HuH-7 (cell line): ENCODE results near the gene NXPE2.
A peak's percentile ranks its signal among the peaks of the same experiment; 100 is the strongest.
"Not testable (repeated sequence)": the region's sequence is repeated elsewhere in the genome, so short reads cannot be mapped to it uniquely, and the experiment has no call there.

Experiments used
- DNase-seq: peaks from one replicate; pipeline ENCODE4 v3.0.0; 2011; ENCODE audit warnings: low spot score

Gene NXPE2

DNA sequence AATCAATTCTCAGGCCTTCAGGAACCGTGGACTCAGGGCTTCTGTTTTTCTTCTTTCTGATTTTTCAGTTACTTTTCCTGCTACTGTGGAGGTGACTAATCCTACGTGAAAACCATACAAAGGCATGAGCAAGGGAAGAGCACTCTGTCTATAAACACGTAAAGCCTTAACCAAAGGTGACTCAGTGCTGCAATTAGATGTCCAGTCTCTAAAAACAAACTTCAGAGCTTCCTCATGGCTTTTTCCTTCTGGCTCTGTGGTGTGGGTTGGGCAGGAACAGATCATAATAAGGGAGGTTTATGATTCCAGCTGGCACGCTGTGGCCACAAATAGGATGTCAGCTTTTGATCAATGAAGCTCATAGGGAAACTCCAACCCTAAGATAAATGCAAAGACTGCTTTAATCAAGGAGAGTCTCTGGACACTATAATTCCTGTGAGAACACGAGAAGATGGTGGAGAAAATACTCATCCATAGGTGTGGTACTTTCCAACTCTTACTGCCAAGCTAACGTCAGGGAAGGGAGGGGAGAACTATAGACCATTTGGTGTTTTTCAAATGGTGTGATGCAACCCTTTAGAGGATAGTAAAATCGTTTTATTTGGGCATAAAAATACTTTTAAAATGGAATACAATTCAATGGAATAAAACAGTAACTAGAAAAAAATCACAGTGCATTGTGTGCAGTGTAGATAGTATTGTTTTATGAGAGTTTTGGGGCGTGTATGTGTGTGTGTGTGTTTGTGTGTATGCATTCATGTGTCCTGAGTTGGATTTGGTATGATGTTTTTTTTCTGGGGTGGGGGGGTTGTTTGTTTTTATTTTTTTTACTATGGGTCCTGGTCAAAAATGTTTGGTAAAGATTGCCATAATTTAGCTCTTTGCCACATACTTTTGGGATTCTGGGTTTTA, at the start of gene NXPE2:
Gene NXPE2 (plus strand): TSS at position 403 of the 912 bp plus-strand sequence. CDS start 49 bp downstream, at position 452.
- no peak for DNase-seq

DNA sequence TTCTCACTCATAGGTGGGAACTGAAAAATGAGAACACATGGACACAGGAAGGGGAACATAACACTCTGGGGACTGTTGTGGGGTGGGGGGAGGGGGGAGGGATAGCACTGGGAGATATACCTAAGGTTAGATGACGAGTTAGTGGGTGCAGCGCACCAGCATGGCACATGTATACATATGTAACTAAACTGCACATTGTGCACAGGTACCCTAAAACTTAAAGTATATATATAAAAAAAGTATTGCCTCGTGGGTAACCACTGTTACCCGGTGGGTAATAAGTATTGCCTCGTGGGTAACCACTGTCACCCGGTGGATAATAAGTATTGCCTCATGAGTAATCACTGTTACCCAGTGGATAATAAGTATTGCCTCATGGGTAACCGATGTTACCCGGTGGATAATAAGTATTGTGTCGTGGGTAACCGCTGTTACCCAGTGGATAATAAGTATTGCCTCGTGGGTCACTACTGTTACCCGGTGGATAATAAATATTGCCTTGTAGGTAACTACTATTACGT, 46.8 kb upstream of the NXPE2 start:
- DNase-seq: not testable (repeated sequence)

DNA sequence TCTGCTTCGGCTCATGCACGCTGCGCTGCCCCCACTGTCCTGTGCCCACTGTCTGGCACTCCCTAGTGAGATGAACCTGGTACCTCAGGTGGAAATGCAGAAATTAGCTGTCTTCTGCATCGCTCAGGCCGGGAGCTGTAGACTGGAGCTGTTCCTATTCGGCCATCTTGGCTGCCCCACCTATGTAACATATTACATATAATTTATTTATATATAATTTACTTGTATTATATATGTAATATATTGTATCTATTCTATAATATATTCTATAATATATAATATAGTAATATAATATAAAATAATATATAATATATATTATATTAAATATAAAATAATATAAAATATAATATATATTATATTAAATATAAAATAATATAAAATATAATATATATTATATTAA, 38.9 kb upstream of the NXPE2 start:
- DNase-seq: not testable (repeated sequence)

DNA sequence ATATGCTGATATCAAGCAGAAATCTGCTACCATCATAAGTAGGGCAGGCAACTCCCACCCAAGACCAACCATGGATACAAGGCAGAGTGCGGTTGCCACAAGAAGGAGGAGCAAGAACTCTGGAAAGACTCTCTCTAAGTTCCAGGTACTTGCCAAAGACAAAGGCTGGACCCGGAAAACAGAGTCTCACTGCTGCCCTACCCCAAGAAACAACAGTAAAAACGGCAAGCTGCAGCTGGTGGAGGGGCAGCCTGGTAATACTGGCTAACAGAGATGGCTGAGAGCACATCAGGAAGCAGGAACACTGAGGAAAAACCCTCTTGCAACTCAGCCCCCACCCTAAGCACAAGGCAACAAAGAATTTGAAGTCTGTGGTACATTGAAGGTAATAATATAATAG, 27.7 kb upstream of the NXPE2 start:
- DNase-seq: no peak

DNA sequence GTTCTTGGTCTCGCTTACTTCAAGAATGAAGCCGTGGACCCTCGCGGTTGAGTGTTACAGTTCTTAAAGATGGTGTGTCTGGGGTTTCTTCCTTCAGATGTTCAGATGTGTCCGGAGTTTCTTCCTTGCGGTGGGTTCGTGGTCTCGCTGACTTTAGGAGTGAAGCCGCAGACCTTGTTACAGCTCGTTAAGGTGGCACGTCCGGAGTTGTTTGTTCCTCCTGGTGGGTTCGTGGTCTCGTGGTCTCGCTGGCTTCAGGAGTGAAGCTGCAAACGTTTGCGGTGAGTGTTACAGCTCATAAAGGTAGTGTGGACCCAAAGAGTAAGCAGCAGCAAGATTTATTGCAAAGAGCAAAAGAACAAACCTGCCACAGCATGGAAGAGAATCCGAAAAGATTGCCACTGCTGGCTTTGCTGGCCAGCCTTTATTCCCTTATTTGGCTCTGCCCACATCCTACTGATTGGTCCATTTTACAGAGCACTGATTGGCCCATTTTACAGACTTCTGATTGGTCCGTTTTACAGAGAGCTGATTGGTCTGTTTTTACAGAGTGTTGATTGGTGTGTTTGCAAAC, 27.1 kb upstream of the NXPE2 start:
- no peak for DNase-seq

DNA sequence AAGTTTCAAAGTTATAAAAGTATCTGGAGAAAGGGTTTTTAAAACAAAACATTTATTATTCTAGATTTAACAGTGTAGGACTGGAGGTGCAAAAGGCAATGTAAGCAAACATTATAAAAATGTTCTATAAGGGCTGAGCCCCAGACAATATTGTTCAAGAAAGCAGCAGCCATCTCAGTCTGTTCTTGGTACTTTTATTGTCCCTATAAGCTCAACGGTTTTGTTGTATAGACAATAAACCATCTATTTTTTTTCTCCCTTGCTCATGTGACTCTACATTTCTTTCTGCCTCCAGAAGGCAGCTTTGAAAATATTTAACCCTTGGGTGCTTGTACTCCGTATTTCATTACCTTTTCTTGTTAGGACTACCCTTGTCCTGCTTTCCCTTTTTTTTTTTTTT, 25.2 kb upstream of the NXPE2 start:
- DNase-seq: no peak

DNA sequence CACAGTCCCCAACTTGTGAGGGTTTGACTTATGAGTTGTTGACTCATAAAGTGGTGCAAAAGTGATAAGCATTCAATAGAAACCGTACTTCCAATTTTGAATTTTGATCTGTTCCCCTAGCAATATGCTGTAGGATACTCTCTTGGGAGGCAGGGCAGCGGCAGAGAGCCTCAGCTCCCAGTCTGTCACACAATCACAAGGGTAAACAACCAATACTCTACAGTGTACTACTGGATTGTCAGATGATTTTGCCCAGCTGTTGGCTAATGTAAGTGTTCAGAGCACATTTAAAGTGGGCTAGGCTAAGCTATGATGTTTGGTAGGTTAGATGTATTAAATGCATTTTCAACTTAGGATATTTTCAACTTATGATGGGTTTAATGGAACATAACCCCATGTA, 13.7 kb upstream of the NXPE2 start:
- no peak for DNase-seq

DNA sequence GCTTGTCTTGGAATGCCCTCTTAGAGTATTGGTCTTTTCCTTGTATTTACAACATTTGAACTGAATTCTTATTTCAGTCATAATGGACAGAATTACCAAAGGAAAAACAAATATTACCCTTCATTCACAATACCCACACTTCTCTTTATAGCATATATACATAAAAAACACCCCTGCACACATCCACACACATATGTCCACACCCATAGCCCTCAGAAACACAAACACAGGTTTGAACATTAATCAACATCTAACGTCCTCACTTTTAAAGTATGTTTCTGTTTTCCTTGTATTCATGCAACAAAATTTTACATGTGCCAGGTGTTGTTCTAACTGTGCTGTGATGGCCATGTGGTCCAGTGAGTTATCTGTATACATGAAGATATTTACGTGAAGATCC, 11.6 kb upstream of the NXPE2 start:
- DNase-seq: no peak

DNA sequence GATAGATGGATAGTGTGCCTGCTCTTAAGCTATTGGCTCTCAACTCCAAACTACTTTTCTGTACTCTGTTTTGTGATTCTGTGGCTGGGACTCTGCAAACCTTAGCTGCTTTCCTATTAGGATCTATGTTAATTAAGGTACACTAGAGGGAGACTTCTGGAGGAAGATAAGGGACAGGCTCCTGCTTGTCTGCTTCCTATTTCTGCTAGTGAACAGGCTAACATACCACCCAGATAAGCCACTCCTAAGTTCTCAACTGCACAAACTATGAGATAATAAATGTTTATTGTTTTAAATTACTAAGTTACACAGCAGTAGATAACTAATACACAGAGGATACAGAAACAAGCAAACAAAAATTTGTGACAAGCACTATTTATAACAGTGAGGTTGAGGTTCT, 10.2 kb upstream of the NXPE2 start:
- no peak for DNase-seq

DNA sequence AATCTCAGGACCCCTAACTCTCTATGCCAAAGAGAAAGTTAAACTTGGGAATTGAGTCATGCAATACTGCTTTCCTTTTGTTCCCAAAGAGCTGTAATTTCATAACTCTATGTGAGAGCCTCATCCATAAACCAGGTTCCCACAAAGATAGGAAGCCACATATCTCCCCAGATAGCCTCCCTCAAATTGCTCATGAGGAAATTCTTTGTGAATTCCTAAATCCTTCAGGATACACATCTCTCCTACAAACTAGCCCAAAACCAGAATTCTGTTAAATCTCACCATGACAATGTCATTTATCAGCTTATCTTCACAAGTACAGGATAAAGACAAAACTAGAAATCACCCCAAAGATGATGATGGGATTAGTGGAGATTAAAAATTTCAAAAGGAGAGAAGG, 4.7 kb upstream of the NXPE2 start:
- no peak for DNase-seq

DNA sequence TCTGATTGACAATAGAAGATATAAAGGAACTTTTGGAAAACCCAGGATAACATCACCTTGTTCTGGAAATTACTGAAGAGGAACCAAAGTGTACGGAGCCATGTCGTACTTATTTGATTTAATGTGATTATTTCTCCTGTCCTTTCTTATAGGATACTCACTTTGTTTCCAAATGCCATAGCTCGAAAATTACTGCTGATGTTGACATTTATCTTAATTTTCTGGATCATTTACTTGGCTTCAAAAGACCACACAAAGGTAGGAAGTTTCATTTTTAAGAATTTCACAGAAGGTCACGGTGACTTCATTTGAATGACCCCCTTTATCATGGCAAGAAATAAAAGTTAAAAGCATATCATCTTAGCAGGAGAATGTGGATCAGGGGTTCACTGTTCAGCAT, 1.2 kb downstream of the NXPE2 start:
- DNase-seq: no peak

DNA sequence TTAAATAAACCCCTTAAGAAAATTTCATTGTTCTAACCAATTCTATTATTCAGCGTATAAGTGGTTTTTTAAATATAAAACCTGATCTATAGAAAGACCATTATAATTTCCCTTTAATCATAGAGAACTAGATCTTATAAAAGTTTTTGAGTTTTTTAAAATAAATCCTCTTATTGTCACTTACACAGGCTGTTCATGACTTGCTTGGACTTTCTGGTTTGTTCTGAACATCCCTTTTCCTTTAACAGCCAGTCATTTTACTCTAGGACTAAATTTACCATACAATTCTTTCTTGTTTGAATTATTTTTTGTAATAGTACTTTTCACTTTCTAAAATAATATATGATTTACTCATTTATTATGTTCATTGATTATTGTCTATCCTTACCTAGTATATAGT, 4.7 kb downstream of the NXPE2 start:
- no peak for DNase-seq

DNA sequence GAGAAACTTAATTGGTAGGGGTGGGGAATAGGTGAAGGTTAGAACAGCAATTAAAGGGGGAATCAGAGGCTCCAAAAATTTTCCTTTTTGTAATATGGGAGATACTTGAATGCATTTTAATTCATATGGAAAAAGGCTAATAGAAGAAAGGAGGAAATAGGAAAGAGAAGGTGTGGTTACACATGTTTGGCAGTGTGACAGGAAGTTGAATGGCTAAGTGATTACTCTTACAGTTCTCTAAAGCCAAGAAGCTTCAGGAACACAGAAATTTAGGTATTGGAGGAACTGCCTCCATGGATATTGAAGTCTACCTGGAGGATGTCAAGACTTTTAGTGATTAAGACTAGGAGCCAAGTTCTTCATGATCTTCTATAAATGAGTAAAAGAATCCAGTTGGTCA, 6.3 kb downstream of the NXPE2 start:
- no peak for DNase-seq

DNA sequence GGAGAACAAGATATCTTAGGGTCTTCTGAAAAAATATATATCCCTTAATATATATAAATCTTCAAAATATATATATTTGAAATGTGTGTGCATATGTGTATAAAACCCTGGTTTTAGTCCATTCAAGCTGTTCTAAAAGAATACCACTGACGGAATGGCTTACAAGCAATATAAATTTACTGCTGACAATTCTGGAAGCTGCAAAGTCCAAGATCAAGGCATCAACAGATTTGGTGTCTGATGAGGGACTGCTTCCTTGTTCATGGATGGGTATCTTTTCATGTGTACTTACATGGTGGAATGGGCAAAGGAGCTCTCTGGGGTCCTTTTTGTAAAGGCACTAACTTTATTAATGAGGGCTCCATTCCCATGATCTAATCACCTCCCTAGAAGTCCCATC, 6.8 kb downstream of the NXPE2 start:
- no peak for DNase-seq

DNA sequence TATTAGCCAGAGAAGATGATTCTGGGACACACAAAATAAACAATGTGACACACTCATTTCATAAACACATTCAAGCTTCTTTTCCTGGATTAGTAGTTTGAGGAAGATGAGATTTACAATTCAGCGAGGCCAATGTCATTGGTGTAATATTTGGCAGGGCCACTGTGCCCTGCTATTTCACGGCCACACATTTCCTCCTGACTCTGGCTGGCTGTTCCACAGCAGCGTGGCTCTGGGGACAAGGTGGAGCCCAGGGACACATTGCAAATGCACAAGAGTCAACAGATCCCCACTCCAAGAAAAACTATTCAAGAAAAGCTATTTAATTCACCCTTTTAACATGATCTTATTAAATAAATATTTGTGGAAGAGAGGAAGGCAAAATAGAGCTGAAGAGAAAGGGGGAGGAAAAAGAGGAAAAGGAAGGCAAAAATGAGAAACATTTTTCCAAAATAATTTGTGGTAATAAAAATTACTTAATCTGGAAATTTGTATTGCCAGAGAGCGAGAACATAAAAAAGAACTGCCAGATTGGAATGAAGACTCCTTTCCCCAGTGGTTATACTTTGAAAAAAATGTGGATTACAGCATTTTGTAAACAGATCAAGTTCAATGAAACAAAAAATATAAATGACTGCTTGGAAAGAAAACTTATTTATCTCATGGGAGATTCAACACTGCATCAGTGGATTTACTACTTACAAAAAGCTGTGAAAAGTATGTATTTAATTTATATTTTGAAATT, 27.1 kb downstream of the NXPE2 start:
- DNase-seq: no peak

DNA sequence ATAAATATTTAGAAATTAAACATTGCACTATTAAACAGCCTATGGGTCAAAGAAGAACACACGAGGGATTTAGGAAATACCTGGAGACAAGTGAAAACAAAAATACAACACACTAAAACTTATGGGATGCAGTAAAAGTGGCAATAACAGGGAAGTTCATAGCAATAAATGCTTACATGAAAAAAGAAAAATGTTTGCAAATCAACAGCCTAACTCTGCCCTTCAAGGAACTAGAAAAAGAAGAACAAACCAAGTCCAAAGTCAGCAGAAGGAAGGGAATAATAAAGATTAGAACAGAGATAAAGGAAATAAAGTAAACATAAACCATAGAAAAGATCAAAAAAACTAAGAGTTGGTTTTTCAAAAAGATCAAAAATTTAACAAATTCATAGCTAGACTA, 31.6 kb downstream of the NXPE2 start:
- no peak for DNase-seq

DNA sequence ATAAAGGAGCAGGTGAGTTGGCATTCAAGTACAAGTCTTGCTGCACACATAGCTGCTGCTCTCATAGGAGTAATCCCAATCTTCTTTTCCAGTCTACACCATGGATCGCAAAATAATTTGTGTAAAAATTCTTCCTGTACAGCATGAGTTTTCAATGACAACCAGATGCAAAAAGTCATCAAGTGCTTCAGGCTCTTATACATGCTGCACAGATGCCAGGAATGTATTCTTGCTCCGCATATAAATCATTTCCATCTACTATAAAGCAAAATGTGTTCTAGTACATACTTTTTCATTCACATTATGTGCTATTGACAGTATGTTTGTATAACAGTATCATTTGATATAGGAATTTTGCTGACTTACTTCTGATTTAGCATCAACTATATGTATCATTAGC, 35.4 kb downstream of the NXPE2 start:
- DNase-seq: no peak

DNA sequence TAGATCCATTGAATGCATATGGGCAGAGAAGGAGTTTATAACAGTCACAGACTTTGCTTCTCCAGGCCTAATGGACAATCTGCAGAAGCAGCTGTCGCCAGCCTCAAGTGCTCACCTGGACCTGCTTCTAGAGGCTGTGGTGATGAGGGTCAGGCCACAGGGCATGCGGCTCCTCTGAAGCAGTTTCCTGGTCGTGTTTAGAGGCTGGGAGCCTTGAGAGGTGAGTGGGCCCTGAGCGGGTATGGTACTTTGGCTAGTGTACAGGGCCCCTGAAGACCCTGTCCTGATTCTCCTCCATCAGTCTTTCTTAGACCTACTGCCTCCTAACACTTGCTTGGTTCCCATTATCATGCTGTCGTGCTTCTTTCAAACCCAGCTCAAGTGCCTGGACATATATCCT, 41.2 kb downstream of the NXPE2 start:
- DNase-seq: no peak

DNA sequence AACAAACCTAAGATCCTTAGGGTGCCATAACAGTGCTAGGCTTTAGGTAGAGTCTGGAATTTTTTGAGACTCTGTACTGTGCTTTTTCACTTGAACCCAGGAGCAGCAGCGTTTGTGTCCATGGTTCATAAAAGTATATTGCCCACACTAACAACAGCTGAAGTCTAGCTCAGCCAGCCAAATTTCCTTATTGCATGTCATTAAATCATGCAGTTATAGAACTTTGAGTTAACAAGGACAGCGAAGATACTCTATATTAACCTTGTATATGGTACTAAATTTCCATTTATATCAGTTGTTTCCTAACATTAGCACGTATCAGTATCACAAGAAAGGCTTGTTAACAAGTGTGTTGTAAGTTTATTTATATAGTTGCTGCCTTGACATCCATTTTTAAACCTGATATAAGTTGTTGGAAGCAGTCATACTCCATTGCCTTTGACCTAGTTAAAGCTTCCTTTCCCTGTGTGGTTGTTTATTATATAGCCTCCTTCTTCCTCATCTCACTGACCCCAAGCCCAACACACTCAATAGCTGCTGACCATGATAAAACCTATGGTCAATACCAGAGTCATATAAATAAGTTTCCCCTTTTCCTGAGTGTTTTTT, 46.7 kb downstream of the NXPE2 start:
- DNase-seq: no peak

DNA sequence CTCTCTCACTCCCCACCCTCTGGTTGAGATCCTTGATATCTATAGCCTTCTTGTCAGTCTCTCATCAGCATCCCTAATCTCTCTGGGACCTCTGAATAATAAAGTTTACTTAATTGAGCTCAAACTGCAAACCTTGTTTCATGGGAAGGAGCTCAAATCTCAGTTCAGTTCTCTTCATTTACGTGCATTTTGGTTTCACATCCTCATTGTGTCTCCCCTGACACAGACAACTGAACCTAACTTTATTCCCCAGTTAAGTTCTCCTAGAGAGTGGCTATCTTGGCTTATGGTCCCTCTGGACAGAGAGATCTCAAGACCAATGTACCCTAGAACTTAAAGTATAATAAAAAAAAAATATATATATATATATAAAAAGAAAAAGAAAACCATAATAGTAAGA, 47.3 kb downstream of the NXPE2 start:
- no peak for DNase-seq

DNA sequence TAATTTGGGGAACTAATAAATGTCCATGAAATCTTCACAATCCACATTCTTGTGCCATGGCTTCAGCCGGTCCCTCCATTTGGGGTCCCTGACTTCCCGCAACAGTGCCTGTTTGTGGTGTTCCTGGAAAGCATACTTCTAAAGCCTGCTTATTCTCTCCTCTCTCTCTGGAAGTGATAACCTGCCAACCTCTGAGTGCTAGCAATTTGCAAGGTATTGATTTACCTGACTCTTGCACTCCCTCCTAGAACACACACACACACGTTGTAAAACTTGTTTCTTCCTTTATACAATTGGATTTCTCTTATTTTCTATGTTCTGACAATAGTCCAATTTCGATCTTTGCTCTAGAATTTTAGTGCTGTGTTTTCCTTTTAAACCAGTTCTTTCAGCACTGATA, 58.5 kb downstream of the NXPE2 start:
- no peak for DNase-seq

DNA sequence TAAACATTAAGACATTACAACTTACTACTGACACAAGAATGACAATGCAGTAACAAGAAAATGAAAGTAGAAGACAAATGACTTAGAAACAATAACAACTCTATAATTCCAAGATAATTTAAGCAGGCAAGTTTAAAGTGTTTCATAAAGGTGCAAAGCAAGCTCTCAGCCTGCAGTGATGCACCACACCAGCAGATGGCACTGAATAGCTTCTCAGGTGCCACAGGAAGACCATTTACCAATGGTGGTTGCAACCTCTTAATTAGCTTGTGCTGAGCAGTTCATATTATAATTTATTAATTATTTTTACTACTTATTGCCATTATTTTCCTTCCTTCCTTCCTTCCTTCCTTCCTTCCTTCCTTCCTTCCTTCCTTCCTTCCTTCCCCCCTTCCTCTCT, 60.6 kb downstream of the NXPE2 start:
- DNase-seq: peak; percentile 12
